ENCODE data around the gene DTNB. TPM values are rescaled to one million over a fixed set of nuclear protein-coding genes. Genes with fewer than 3 reads are reported as not detected.
"Not testable (repeated sequence)": the region's sequence is repeated elsewhere in the genome, so short reads cannot be mapped to it uniquely, and the experiment has no call there.

The DTNB gene
- polyA plus RNA-seq, 5 donors: 25.2 to 29.9 (median 28.2) TPM

DNA sequence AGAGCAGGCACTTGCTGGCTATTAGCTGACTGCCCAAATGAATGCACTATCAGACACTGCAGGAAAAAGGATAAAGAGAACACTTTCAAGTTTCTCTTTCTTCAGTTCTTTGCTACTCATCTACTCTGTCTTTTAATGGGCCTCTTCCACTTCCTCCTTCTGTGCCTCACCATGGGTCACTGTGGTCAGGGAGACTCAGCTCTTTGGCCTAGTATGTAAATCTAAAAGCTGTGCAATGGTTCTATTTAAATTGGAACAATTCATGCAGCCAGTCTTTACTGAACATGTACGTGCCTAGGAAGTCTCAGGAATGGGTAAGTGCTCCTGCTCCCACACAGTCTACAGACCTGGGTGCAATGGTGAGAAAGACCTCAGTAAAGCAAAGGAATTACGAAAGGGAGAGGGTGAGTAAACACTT is 252.5 kb downstream of the DTNB start:
- DNase-seq: no peak

DNA sequence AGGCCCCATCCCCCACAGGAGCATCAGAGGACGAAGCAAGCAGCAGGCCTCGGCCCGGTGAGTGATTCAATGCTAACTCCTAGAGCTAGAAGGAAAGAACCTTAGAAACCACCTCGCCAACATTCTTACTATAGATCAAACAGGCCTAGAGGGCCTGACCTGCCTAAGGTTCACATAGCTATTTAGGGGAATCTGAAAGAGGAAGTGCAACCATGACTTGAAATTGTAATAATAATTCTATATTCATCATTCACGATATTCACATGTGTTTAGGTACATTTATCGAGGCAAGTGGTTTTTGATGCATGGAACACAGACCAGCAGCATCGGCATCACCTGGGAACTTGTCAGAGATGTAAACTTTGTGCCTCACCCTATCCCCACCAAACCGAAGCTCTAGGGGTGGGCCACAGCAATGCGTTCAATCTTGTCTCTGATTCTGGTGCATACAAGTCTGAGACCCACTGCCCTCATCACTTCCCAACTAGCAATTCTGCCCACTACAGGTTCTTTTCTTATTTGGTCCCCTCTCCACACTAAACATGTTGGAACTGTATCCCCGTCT is 253.6 kb downstream of the DTNB start:
- no peak for DNase-seq

GRCh38 chr2:25418944-25419677 is 254.3 kb downstream of the DTNB start:
- peak in 1 of 2 donors; percentile 8 for DNase-seq

GRCh38 chr2:25417715-25418369 is 255.5 kb downstream of the DTNB start:
- no peak for DNase-seq

- DNase-seq: no peak
These were observed 256.7 kb downstream of the DTNB start for GRCh38 chr2:25416674-25417073.

DNA sequence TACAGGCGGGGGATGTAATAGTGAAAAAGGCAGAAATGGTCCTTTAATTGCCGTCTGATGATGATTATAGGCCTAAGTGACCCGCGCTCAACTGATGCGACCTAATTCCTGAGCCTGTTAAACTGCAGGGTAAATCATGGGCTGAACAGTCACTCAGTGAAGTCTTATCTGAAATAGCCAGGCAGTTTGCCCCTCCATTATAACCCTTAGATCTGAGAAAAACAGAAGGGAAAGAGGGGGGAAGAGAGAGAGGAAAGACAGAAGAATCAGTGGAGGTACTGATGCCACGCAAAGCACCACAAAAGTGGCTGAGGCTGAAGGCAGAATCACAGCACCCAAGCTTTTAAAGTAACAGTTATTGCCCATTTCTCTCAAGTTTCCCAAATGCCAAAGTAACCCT is 258.6 kb downstream of the DTNB start:
- no peak for DNase-seq

DNA sequence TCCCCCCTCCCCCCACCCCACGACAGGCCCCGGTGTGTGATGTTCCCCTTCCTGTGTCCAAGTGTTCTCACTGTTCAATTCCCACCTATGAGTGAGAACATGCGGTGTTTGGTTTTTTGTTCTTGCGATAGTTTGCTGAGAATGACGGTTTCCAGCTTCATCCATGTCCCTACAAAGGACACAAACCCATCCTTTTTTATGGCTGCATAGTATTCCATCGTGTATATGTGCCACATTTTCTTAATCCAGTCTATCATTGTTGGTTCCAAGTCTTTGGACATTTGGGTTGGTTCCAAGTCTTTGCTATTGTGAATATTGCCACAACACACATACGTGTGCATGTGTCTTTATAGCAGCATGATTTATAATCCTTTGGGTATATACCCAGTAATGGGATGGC is 260.0 kb downstream of the DTNB start:
- DNase-seq: not testable (repeated sequence)

DNA sequence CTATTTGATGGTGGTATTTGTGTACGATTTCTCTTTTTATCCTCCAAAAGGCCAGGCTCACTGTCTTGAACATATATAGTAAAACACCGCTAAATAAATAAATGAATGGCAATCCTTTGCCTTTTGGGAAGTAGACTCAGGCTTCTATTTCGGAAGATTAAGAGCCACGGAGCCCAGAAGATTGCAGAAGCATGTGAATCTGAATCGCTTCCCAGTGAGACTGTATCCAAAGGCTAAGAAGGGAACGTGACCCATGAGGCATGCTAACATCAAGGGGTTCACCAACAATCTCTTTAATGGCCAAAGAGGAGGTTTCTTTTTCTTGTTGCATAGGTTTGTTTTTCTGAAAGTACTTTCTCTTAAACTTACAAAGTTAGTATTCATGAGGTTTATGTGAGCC is 261.6 kb downstream of the DTNB start:
- DNase-seq: no peak

DNA sequence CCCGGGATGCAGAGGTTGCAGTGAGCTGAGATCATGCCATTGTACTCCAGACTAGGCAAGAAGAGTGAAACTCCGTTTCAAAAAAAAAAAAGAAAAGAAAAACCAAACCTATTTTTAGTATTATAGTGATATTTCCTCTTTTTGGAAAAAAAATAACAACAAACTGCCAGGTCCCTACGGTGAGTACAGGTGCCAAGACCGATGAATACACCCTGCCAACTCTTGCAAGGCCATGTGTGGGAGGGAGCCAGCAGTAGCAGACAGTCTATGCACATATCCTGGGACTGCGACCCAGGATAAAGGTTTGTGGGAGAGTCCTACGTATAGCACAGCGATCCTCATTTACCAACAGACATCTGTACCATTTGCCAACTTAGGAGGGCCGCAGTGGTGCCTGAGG is 262.1 kb downstream of the DTNB start:
- DNase-seq: no peak

DNA sequence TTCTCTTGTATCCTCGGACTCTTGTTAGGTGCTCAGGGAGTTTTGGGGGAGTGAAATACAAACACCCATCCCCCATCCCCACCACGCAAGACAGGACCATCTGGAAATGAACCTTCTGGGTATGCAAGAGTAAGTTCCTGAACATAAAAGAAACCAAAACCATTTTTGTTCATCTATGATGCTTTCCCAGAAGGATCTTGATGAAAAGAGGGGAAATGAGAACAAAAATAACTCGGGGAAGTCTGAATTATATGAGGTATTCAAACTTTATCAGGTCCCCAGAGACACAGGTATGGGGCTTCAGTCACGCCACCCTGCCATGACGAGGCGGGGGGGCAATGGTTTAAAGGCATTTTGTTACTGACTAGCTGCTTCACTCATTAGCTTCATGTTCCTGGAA is 263.0 kb downstream of the DTNB start:
- DNase-seq: no peak

DNA sequence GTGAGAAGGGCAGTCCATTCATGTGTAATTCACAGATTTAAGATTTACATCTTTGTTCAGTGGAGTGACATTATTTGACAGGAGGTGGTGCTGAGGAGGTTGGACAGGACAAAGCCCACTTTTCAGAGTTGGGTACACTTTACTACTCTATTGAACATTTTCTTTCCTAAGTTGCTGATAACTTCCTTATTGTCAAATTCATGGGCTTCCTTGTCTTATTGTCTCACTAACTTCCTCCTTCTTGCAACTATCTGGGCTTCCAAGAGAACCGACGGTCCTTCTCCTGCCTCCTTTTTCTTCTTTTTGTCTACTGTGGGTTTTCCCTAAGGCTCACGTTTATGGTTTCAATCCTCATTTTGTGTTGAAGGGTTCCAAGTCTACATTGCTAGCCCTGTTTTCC is 263.9 kb downstream of the DTNB start:
- no peak for DNase-seq

DNA sequence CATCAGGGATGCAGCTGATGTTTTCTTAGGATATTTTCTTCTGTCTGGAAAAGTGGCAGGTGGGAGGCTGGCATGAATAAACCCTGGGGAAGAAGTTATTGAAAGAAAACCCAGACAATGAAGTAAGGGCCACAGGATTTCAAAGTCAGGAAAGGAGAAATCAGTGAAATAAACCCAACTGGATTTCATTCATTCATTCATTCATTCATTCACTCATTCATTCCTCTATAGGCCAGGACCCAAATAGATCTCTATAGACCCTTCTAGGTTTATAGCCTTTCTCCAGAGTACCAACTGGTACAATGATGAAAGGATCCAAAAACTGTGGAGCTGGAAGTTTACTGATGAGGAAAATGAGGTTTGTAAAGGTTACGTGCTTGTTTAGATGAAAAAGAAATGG is 264.3 kb downstream of the DTNB start:
- DNase-seq: no peak

- no peak for DNase-seq
These were observed 267.6 kb downstream of the DTNB start for GRCh38 chr2:25405611-25406295.

DNA sequence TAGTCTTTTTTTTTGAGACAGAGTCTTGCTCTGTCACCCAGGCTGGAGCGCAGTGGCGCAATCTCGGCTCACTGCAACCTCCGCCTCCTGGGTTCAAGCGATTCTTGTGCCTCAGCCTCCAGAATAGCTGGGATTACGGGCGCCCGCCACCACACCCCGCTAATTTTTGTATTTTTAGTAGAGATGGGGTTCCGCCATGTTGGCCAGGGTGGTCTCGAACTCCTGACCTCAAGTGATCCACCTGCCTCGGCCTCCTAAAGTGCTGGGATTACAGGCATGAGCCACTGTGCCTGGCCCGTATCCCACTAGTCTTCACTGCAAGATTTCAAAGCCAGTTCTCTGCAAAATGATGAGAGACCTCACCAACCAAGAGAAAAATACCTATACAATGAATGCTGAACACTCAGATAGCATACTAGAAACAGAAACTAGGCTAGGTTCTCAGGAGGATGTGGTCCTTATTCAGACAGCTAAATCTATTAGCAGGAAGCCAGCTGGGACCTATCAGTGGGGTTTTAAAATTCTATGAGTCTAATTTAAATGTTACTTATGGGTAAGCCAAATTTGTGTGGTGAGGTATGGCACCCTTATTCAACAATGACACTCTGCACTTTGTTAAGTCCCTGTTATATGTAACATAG is 270.1 kb downstream of the DTNB start:
- not testable (repeated sequence) for DNase-seq

GRCh38 chr2:25402477-25402876 is 270.9 kb downstream of the DTNB start:
- DNase-seq: no peak

DNA sequence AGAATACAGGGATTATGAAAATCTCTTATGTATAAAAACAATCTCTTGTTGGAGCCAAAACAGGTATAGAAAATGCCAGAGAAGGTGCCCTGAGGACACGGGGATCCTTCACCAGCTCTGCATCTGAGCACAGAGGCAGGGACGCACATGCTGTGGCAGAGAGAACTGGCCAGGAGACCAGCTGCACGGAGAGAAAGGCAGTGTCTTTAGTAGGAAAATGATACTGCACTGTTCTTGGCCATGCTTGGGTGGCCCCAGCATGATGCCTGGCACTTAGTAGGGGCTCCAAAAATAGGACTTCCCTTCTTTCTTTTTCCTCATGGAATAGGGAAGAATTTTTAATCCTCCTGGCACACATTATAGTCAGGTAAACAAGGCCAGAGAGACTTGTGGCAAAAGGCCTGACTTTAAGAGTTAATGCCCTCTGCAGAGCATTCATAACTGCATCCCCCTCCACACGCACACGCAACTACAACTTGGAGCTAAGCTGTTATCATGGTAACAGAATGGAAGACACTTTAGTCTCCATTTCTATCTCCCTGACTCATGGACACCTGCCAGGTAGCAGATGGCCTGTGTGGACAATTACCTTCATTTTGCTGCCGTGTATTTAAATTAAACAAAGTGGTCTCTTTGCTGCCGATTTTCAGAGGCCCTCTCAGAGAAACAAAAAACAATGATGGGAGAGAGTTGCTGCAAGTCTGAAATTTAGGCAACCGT is 271.9 kb downstream of the DTNB start:
- no peak for DNase-seq

DNA sequence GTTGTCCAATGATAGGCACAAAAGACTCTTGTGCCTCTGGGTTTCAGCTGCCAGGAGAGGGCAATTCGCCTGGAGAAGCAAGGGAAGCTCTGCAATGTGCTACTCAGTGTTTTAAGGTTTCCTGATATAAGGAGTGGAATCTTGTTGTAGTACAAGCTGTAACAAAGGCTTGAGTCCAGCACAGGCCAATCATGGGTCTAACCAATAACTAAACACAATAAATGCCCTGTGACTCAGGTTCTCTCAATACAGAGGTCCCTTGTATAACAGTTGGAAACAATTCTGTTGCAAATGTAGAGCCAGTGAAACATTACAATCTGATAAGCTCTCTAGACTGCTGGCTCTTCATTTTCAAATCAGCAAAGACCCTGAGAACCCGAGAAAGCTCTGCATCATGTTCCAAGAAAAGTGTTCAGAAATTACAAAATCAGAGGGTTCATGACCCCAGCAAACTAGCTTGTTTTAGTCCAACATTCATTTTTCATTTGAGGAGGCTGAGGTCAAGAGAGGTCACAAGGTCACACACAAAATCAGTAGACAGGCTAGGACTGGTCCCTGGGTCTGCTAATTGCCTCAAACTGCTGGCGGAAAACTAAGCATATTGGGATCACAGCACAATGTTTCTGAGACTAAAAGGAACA is 272.7 kb downstream of the DTNB start:
- DNase-seq: peak in 1 of 2 donors; percentile 40

DNA sequence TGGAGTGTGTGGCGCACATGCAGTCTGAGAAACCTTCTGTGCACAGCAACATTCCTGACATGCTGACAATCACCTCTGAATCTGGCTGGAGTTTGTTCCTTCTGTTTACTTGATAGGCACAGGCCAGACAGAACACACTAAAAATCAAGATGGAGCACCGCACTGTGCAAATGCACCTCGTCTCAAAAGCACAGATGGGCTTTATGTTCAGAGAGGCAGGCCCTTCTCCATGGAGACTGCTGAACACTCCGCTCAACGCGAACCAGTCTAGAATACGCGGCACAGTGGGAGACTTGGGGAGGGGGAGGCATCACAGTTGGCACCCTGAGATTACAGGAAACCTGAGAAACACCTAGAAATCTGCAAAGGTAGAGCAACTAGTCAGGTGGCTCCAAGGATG is 273.2 kb downstream of the DTNB start:
- no peak for DNase-seq

DNA sequence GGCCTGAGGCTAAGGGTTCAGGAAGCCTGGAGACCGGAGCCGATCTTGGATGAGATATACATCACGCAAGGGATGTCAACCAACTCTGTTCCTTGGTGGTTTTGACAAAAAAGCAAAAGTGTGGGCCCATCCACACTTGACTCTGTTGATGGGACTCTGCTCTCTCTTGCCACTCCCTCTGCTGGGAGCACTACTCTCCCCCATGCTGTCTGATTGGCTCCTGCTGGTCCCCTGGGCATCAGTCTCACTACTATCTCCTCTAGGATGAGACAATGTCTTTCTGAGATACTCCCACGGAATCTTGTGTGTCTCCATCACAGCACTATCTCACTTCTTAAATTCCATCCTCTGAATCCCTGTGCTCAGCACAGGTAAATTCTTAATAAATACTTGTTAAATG is 274.8 kb downstream of the DTNB start:
- no peak for DNase-seq

DNA sequence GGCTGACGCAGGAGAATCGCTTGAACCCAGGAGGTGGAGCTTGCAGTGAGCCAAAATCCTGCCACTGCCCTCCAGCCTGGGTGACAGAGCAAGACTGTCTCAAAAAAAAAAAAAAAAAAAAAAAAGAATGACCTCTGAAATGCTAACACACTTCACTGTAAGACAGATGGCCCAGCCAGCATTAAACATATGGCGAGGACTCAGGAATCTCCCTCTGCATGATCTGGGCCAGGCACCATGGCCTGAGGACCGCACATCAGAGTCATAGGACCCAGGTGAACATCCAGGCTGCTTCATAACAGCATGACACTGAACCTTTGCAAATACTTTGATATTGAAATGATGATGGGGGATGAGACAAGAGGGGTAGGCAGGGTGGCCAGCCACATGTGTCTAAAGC is 275.6 kb downstream of the DTNB start:
- no peak for DNase-seq

DNA sequence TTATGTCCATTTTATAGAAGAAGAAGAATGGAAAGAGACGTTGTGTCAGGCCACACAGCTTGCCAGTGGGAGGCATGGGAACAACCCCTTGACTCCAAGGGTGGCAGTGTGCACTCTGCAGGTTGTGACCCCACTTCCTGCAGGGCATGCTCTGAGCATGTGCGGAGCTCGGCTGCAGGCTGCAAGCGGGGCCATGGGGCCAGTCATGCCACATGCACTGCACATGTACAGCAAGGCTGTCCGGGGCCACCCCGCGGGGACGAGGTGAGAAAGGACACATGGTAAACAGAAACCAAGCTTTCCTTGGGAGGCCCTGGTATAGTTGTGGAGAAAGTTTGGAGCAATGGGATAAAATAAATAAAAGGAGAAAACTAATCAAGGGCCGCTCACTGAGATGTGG is 284.2 kb downstream of the DTNB start:
- DNase-seq: no peak
